Right lobe of liver (tissue), 4 donors: ENCODE data around the gene CFAP100.

Source experiments
- CTCF ChIP-seq, 4 donors: fragments of 200-600 bp in 3 of 4; fragments of 450-650 bp in 1 of 4; IDR thresholded peaks; one replicate each; pipeline versions ENCODE4 v1.5.1 to v1.8.0; 2016 to 2022; ENCODE audit warnings: antibody characterized with exemption in 4 of 4, mild to moderate bottlenecking in 2 of 4
- POLR2A ChIP-seq: fragments of 450-650 bp; IDR thresholded peaks from one replicate; pipeline ENCODE4 v1.6.1; 2017; ENCODE audit warnings: antibody characterized with exemption, mild to moderate bottlenecking
- donor health status: DM: no; HTN: no; CAD: no.
- donor health status: DM: no; HTN: no; CAD: no.
- donor health status: DM: no; HTN: yes; CAD: no.

GRCh38 chr3:126357295-126358037 lies 37.2 kb upstream of the CFAP100 start, which contains the start of gene KLF15:
- no peak for TF ChIP-seq CTCF (IDR thresholded peaks at IDR 0.05)
- peak; percentile 94 for TF ChIP-seq POLR2A
